IMR-90 (cell line): ENCODE data around the gene FOXN3.

Experiments
- CHD1 ChIP-seq: IDR thresholded peaks from 2 replicates; pipeline ENCODE4 v1.6.1; 2012; ENCODE audit warnings: low read depth, low read length, improper control_type of control experiment
- NFE2L2 ChIP-seq: fragments of 150-350 bp; IDR thresholded peaks from 2 replicates; pipeline ENCODE4 v1.6.1; 2016; ENCODE audit warnings: low read depth, mild to moderate bottlenecking, low read length
- POLR2A ChIP-seq: IDR thresholded peaks from 2 replicates; pipeline ENCODE4 v1.6.1; 2012; ENCODE audit warnings: mild to moderate bottlenecking, low read depth, low read length
- RAD21 ChIP-seq: IDR thresholded peaks from 2 replicates; pipeline ENCODE4 v1.6.1; 2012; ENCODE audit warnings: low read length, improper control_type of control experiment
- TF ChIP-seq, protein P1 (sequence below): fragments of 150-350 bp; IDR thresholded peaks from 2 replicates; pipeline ENCODE4 v1.6.1; 2017; ENCODE audit warnings: mild to moderate bottlenecking, antibody characterized with exemption, low read length, low read depth
- TF ChIP-seq, protein P2 (sequence below): conservative IDR thresholded peaks from 2 replicates; pipeline ENCODE4 v1.5.1; 2012; ENCODE audit warnings: mild to moderate bottlenecking, low read depth, low read length, improper control_type of control experiment

DNA sequence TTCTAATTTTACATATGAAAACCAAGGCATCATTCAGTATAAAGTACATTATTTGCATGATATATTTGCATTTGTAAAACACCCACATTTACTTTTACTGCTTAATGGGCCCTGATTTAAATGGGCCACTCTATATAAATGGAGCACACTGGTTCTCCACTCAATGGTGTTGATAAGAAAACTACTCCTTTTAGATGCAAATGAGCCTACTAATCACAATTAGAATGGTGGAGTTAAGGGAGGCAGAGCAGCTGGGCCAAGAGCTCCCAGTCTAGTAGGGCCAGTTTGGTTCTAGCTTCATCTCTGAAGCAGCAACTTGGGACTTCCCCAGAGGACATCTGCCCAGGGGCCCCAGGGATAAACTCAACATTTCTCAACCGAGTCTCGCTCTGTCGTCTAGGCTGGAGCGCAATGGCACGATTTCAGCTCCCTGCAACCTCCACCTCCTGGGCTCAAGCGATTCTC, 120.7 kb downstream of the FOXN3 start:
- TF ChIP-seq RAD21 (no peak), POLR2A (no peak), CHD1 (no peak), NFE2L2 (no peak)
- TF ChIP-seq, protein P1, sequence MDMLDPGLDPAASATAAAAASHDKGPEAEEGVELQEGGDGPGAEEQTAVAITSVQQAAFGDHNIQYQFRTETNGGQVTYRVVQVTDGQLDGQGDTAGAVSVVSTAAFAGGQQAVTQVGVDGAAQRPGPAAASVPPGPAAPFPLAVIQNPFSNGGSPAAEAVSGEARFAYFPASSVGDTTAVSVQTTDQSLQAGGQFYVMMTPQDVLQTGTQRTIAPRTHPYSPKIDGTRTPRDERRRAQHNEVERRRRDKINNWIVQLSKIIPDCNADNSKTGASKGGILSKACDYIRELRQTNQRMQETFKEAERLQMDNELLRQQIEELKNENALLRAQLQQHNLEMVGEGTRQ, result no peak
- TF ChIP-seq, protein P2, sequence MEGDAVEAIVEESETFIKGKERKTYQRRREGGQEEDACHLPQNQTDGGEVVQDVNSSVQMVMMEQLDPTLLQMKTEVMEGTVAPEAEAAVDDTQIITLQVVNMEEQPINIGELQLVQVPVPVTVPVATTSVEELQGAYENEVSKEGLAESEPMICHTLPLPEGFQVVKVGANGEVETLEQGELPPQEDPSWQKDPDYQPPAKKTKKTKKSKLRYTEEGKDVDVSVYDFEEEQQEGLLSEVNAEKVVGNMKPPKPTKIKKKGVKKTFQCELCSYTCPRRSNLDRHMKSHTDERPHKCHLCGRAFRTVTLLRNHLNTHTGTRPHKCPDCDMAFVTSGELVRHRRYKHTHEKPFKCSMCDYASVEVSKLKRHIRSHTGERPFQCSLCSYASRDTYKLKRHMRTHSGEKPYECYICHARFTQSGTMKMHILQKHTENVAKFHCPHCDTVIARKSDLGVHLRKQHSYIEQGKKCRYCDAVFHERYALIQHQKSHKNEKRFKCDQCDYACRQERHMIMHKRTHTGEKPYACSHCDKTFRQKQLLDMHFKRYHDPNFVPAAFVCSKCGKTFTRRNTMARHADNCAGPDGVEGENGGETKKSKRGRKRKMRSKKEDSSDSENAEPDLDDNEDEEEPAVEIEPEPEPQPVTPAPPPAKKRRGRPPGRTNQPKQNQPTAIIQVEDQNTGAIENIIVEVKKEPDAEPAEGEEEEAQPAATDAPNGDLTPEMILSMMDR, result no peak
